ENCODE data around the gene TMEM186. TPM values are rescaled to one million over a fixed set of nuclear protein-coding genes. Genes with fewer than 3 reads are reported as not detected.
"Not testable (repeated sequence)": the region's sequence is repeated elsewhere in the genome, so short reads cannot be mapped to it uniquely, and the experiment has no call there.

The TMEM186 gene
- total RNA-seq, 5 donors from 2014 or later (not counting 1 experiment from before 2014, with no cell fraction given): 4.1 to 14.5 (median 12.7) TPM

DNA sequence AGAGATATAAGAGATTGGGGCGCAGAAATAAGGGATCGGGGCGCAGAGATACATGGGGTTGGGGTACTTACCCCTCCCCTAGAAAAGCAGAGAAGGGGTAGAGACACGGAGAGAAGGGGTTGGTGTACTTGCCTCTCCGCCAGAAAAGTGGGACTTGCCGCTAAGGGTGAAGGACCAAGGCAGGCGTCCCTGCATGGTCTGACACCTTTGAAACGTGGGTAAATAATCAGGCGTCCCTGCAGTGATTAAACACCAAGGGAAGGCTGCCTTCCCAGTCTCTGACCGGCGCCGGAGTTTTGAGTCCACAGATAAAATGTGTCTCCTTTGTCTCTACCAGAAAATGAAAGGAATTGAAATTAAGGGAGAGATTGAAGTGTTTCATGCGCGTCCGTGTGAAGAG lies 40.2 kb upstream of the TMEM186 start:
- H3K27ac ChIP-seq (ENCODE audit: low read length); H3K36me3 ChIP-seq (ENCODE audit: control insufficient read depth in 2 of 2, extremely low read depth in 1 of 2, insufficient read depth in 1 of 2, low read length in 1 of 2); H3K9me3 Mint-ChIP-seq; H3K27me3 Mint-ChIP-seq; POLR2A ChIA-PET; ATAC-seq (replicated peaks in 1 of 4); H3K4me3 Mint-ChIP-seq; CTCF ChIA-PET; H3K9me3 ChIP-seq; H3K4me1 ChIP-seq (ENCODE audit: control insufficient read depth in 1 of 2, extremely low read depth in 1 of 2, insufficient read depth in 2 of 2, low read length in 2 of 2); DNase-seq; H3K27me3 ChIP-seq (replicated peaks in 1 of 2; ENCODE audit: control insufficient read depth in 2 of 2, extremely low read depth in 1 of 2, insufficient read depth in 2 of 2, low read length in 1 of 2); H3K4me3 ChIP-seq (ENCODE audit: control insufficient read depth in 1 of 2, extremely low read depth in 1 of 2, low read length in 1 of 2); H3K27ac Mint-ChIP-seq; H3K36me3 Mint-ChIP-seq: not testable (repeated sequence)
- WGBS (ENCODE audit: insufficient coverage): 95% methylated on average over 9 of the region's 15 CpGs
- H3K4me1 Mint-ChIP-seq: peaks cover 11 to 25% (median 16%) of the 10 kb centered on the region in 3 donors

DNA sequence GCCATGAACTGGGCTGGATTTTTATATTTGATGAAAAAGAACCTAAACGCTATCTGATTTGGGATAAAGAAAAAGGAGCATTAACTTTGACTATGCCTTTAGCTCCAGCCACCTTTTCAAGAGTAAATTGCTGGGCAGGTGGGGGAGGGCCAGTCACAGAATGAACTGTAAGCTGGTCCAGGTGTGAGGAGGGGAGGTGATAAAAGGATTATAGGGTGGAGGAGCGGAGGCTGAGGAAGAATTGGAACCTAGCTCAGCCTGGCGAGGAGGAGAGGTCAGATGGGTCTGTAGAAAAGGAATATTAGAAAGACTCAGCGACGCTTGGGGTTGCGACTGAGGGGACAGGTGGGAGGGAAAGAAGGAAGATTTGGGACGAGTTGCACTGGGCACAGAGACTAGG lies 39.4 kb upstream of the TMEM186 start:
- H3K27me3 Mint-ChIP-seq; H3K4me3 ChIP-seq (ENCODE audit: control insufficient read depth in 1 of 2, extremely low read depth in 1 of 2, low read length in 1 of 2); POLR2A ChIA-PET; H3K9me3 Mint-ChIP-seq; H3K27ac Mint-ChIP-seq; CTCF ChIA-PET; H3K9me3 ChIP-seq; H3K4me3 Mint-ChIP-seq; H3K27me3 ChIP-seq (replicated peaks in 1 of 2; ENCODE audit: control insufficient read depth in 2 of 2, extremely low read depth in 1 of 2, insufficient read depth in 2 of 2, low read length in 1 of 2); H3K36me3 ChIP-seq (ENCODE audit: control insufficient read depth in 2 of 2, extremely low read depth in 1 of 2, insufficient read depth in 1 of 2, low read length in 1 of 2); H3K27ac ChIP-seq (ENCODE audit: low read length); DNase-seq; ATAC-seq (replicated peaks in 1 of 4); H3K36me3 Mint-ChIP-seq: not testable (repeated sequence)
- peaks cover 0 to 11% of the 10 kb centered on the region in 2 experiments for H3K4me1 ChIP-seq (ENCODE audit: control insufficient read depth in 1 of 2, extremely low read depth in 1 of 2, insufficient read depth in 2 of 2, low read length in 2 of 2)
- H3K4me1 Mint-ChIP-seq: peaks cover 18 to 19% (median 18%) of the 10 kb centered on the region in 3 donors
- WGBS (ENCODE audit: insufficient coverage): 100% methylated on average over 4 of the region's 7 CpGs

DNA sequence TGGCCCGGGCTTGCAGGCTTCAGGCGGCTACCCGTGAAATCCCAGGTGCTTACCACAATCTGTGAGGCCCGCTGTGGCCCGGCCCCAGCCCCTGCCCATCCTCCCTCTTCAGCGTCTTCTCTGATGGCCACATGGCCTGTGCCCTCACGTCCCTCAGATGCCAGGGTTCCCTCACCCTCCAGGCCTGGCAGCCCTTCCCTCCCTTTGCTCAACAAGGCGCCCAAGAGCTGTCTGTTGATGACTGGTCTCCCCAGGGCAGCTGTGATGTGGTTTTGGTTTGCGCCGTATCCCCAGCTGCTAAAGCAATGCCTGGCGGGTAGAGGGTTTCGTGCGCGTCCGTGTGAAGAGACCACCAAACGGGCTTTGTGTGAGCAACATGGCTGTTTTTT lies 35.3 kb upstream of the TMEM186 start:
- Histone ChIP-seq H3K4me3 (ENCODE audit: control insufficient read depth in 1 of 2, extremely low read depth in 1 of 2, low read length in 1 of 2) (no peak overlapping the region), H3K9me3 (no peaks in the 10 kb centered on the region), H3K4me1 (ENCODE audit: control insufficient read depth in 1 of 2, extremely low read depth in 1 of 2, insufficient read depth in 2 of 2, low read length in 2 of 2) (peaks cover 0 to 13% of the 10 kb centered on the region in 2 experiments), H3K27ac (ENCODE audit: low read length) (no peak overlapping the region), H3K36me3 (ENCODE audit: control insufficient read depth in 2 of 2, extremely low read depth in 1 of 2, insufficient read depth in 1 of 2, low read length in 1 of 2) (peaks cover 11 to 22% of the 10 kb centered on the region in 2 donors), H3K27me3 (replicated peaks in 1 of 2; ENCODE audit: control insufficient read depth in 2 of 2, extremely low read depth in 1 of 2, insufficient read depth in 2 of 2, low read length in 1 of 2) (no peaks in the 10 kb centered on the region)
- H3K4me1 Mint-ChIP-seq: peaks cover 18 to 23% (median 19%) of the 10 kb centered on the region in 3 donors
- peak in 2 of 35 experiments; percentile 5 to 21 for DNase-seq
- H3K4me3 Mint-ChIP-seq: no peak overlapping the region
- ChIA-PET POLR2A (no interaction called here), CTCF (interaction anchor here in 1 of 2 donors (0.5 kb wide), 1 partner anchor 177 kb away, joined by 4 read pairs; no protein-coding TSS in a partner anchor)
- peaks cover 19% of the 10 kb centered on the region for H3K36me3 Mint-ChIP-seq
- H3K9me3 Mint-ChIP-seq: no peaks in the 10 kb centered on the region
- no peaks in the 10 kb centered on the region for H3K27me3 Mint-ChIP-seq
- peak overlapping the region in 1 of 2 donors; percentile 8 for H3K27ac Mint-ChIP-seq
- 81% methylated on average over 11 of the region's 16 CpGs for WGBS (ENCODE audit: insufficient coverage)
- ATAC-seq (replicated peaks in 1 of 4): no peak

GRCh38 chr16:8831871-8832716 lies 34.7 kb upstream of the TMEM186 start:
- Histone ChIP-seq H3K4me3 (ENCODE audit: control insufficient read depth in 1 of 2, extremely low read depth in 1 of 2, low read length in 1 of 2) (no peak overlapping the region), H3K4me1 (ENCODE audit: control insufficient read depth in 1 of 2, extremely low read depth in 1 of 2, insufficient read depth in 2 of 2, low read length in 2 of 2) (peaks cover 0 to 13% of the 10 kb centered on the region in 2 experiments), H3K36me3 (ENCODE audit: control insufficient read depth in 2 of 2, extremely low read depth in 1 of 2, insufficient read depth in 1 of 2, low read length in 1 of 2) (peaks cover 11 to 22% of the 10 kb centered on the region in 2 donors), H3K9me3 (no peaks in the 10 kb centered on the region), H3K27me3 (replicated peaks in 1 of 2; ENCODE audit: control insufficient read depth in 2 of 2, extremely low read depth in 1 of 2, insufficient read depth in 2 of 2, low read length in 1 of 2) (no peaks in the 10 kb centered on the region), H3K27ac (ENCODE audit: low read length) (no peak overlapping the region)
- ATAC-seq (replicated peaks in 1 of 4): no peak
- WGBS (ENCODE audit: insufficient coverage): 94% methylated on average over 16 of the region's 18 CpGs
- ChIA-PET CTCF (interaction anchor here in 1 of 2 donors (0.5 kb wide), 1 partner anchor 177 kb away, joined by 4 read pairs; no protein-coding TSS in a partner anchor), POLR2A (no interaction called here)
- Mint-ChIP-seq H3K27me3 (no peaks in the 10 kb centered on the region), H3K4me3 (no peak overlapping the region), H3K27ac (no peak overlapping the region), H3K9me3 (no peaks in the 10 kb centered on the region), H3K4me1 (peaks cover 18 to 23% (median 19%) of the 10 kb centered on the region in 3 donors), H3K36me3 (peaks cover 19% of the 10 kb centered on the region)
- no peak for DNase-seq

GRCh38 chr16:8831450-8831849 lies 34.0 kb upstream of the TMEM186 start:
- ATAC-seq (replicated peaks in 1 of 4): no peak
- Histone ChIP-seq H3K27me3 (replicated peaks in 1 of 2; ENCODE audit: control insufficient read depth in 2 of 2, extremely low read depth in 1 of 2, insufficient read depth in 2 of 2, low read length in 1 of 2) (no peaks in the 10 kb centered on the region), H3K4me1 (ENCODE audit: control insufficient read depth in 1 of 2, extremely low read depth in 1 of 2, insufficient read depth in 2 of 2, low read length in 2 of 2) (peaks cover 0 to 13% of the 10 kb centered on the region in 2 experiments), H3K36me3 (ENCODE audit: control insufficient read depth in 2 of 2, extremely low read depth in 1 of 2, insufficient read depth in 1 of 2, low read length in 1 of 2) (peaks cover 11 to 22% of the 10 kb centered on the region in 2 donors), H3K9me3 (no peaks in the 10 kb centered on the region), H3K4me3 (ENCODE audit: control insufficient read depth in 1 of 2, extremely low read depth in 1 of 2, low read length in 1 of 2) (no peak overlapping the region), H3K27ac (ENCODE audit: low read length) (no peak overlapping the region)
- peaks cover 18 to 23% (median 19%) of the 10 kb centered on the region in 3 donors for H3K4me1 Mint-ChIP-seq
- ChIA-PET CTCF (interaction anchor here in 1 of 2 donors (0.6 kb wide), 1 partner anchor 64 kb away, joined by 5 read pairs; no protein-coding TSS in a partner anchor), POLR2A (no interaction called here)
- DNase-seq: no peak
- peaks cover 19% of the 10 kb centered on the region for H3K36me3 Mint-ChIP-seq
- no peak overlapping the region for H3K27ac Mint-ChIP-seq
- WGBS (ENCODE audit: insufficient coverage): 98% methylated on average over 6 of the region's 9 CpGs
- H3K27me3 Mint-ChIP-seq: no peaks in the 10 kb centered on the region
- no peak overlapping the region for H3K4me3 Mint-ChIP-seq
- no peaks in the 10 kb centered on the region for H3K9me3 Mint-ChIP-seq

DNA sequence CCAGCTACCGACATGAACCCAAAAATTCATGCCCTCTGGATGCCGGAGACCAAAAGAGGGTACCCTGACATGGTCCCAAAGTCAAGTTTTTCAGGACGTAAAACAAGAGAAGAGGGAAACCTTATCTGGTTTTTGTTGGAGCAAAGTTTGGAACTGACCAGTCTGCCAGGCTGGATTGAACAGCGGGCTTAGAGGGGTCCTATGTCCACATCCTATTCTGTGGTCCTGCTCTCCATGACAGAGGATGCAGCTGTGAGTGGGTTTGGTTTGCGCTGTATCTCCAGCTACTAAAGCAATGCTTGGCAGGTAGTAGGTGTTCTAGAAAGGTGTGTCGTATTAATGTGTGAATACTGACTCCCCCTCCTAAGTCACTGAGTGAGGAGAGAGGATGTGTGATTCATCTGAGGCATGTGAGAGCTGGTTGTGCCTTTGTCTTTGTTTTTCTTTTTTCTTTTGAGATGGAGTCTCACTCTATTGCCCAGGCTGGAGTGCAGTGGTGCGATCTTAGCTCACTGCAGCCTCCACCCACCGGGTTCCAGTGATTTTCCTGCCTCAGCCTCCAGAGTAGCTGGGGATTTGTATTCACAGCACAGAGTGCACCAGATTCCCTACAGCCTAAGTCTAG lies 31.2 kb upstream of the TMEM186 start:
- Mint-ChIP-seq H3K27me3 (no peaks in the 10 kb centered on the region), H3K4me1 (peaks cover 12 to 20% (median 15%) of the 10 kb centered on the region in 3 donors), H3K36me3 (peaks cover 19% of the 10 kb centered on the region), H3K27ac (no peak overlapping the region), H3K9me3 (no peaks in the 10 kb centered on the region), H3K4me3 (no peak overlapping the region)
- 96% methylated on average over 6 of the region's 8 CpGs for WGBS (ENCODE audit: insufficient coverage)
- Histone ChIP-seq H3K9me3 (no peaks in the 10 kb centered on the region), H3K27me3 (replicated peaks in 1 of 2; ENCODE audit: control insufficient read depth in 2 of 2, extremely low read depth in 1 of 2, insufficient read depth in 2 of 2, low read length in 1 of 2) (no peaks in the 10 kb centered on the region), H3K4me1 (ENCODE audit: control insufficient read depth in 1 of 2, extremely low read depth in 1 of 2, insufficient read depth in 2 of 2, low read length in 2 of 2) (peaks cover 0 to 13% of the 10 kb centered on the region in 2 experiments), H3K36me3 (ENCODE audit: control insufficient read depth in 2 of 2, extremely low read depth in 1 of 2, insufficient read depth in 1 of 2, low read length in 1 of 2) (peaks cover 11 to 22% of the 10 kb centered on the region in 2 donors), H3K4me3 (ENCODE audit: control insufficient read depth in 1 of 2, extremely low read depth in 1 of 2, low read length in 1 of 2) (no peak overlapping the region), H3K27ac (ENCODE audit: low read length) (no peak overlapping the region)
- no peak for ATAC-seq (replicated peaks in 1 of 4)
- CTCF ChIA-PET: no interaction called here
- DNase-seq: no peak
- POLR2A ChIA-PET: no interaction called here
